Left kidney (tissue), 2 donors: ENCODE results near the gene TPPP. TPM values are rescaled to one million over a fixed set of nuclear protein-coding genes. Genes with fewer than 3 reads are reported as not detected.
"Not testable (repeated sequence)": the region's sequence is repeated elsewhere in the genome, so short reads cannot be mapped to it uniquely, and the experiment has no call there.

Source experiments
- DNase-seq: peaks from one replicate; pipeline ENCODE4 v3.0.0-alpha.2; 2013
- polyA plus RNA-seq: library from polyadenylated mRNA; unstranded; fragments of 120-200 nt; gene quantifications from one replicate; pipeline ENCODE4 v1.2.1, GENCODE V29; 2013; ENCODE audit not compliant: insufficient read length

The TPPP gene
- polyA plus RNA-seq, 1 donor: 7.3 TPM

DNA sequence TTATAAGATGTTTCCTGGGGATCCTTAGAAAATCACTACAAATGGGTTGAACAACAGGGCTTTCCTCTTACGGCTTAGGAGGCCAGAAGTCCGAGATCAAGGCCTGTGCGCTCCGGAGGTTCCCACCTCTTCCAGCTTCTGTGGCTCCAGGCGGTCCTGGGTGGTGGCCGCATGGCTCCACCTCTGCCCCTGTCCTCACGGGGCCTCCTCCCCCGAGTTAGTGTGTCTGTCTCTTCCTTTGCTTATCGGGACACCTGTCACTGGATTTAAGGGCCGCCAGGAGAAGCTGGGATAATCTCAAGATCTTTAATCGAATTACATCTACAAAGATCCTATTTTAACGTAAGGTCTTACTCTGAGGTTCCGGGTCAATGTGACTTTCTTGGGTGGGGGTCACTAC lies 2.3 kb upstream of the TPPP start:
- DNase-seq: not testable (repeated sequence)

DNA sequence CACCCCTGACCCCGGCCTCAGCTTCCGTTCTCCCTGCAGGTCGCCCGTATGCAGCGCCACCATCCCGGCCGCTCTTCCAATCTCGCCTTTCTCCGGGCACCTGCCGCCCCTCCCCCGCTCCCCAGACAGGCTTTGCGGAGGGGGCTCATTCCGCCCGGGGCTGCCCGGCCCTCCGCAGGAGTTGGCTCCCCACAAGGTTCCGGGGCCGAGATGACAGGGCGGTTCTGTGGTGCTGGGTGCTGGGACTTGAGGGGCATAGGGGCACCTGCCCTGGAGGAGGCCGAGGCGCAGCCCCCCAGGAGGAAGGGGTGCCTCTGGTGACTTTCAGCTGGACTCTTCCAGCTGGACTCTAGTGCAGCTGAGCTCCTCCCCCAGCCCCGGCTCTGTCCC lies 885 bp upstream of the TPPP start:
- DNase-seq: not testable (repeated sequence)

DNA sequence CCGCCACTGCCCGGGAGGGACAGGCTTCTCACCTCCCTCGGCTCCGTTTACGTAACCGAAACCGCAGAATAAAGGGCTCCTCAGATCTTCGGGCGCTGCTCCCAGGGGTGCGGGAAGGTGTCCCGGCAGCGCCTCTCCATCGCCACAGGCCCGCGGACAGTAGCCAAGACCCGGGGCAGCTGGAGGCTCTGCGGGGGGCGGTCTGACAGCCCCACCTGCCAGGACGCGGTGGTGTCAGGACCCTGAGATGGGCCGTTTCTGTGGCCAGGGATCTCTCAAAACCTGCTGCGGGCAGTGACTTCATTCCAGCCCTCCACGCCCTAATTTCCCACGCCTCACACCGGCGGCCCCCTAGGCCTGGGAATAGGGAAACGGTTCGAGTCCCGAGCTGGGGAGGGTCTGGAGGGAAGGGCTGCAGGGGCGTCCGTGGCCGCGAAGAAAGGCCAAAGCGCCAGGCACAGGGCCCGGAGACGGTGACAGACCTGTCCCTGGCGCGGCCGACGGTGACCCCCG lies 567 bp downstream of the TPPP start:
- not testable (repeated sequence) for DNase-seq

DNA sequence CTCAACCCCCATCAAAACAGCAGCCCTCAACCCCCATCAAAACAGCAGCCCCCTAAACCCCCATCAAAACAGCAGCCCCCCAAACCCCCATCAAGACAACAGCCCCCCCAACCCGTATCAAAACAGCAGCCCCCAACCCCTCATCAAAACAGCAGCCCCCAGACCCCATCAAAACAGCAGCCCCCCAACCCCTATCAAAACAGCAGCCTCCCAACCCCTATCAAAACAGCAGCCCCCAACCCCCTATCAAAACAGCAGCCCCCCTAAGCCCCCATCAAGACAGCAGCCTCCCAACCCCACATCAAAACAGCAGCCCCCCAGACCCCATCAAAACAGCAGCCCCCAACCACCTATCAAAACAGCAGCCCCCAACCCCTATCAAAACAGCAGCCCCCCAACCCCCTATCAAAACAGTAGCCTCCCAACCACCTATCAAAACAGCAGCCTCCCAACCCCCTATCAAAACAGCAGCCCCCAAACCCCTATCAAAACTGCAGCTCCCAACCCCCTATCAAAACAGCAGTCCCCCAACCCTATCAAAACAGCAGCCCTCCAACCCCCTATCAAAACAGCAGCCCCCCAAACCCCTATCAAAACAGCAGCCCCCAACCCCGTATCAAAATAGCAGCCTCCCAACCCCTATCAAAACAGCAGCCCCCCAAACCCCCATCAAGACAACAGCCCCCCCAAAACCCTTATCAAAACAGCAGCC lies 1.2 kb downstream of the TPPP start:
- no peak for DNase-seq

DNA sequence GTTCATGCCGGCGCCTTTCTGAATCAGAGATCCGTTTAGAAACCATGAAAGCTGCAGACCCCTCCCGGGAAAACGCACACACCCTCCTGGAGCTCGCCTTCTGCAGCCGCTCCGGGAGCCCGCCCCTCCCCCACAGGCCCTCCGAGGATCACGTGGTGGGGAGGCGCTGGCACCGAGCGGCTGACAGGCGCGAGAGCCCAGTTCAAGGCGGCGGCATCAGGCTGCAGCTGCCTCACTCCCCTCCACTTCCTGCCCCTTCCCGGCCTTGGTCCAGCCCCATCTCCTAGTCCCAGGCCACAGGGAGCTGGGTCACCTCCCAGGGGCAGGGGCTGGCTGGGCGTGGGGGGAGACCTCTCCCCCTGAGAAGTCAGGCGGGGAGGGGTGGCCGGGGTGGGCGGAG lies 2.1 kb downstream of the TPPP start:
- DNase-seq: not testable (repeated sequence)

DNA sequence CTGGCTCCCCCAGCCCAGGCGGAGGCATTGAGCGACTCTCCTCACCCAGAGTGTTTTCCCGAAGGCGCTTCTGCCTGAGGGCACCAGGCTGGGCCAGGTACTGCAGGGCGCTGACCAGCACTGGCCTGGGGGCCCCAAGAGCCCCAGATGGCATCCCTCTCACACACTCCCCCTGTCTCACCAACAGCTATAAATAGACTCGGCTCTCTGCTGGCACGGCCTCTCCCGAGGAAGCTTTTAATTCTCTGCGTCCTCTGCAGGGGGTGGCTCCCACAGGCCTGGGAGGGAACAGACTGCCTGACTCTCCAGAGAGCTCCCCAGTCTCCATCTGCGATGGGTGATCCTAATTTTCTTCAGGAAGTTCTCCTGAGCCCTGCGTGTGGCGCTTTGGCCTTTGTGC lies 2.9 kb downstream of the TPPP start:
- not testable (repeated sequence) for DNase-seq

DNA sequence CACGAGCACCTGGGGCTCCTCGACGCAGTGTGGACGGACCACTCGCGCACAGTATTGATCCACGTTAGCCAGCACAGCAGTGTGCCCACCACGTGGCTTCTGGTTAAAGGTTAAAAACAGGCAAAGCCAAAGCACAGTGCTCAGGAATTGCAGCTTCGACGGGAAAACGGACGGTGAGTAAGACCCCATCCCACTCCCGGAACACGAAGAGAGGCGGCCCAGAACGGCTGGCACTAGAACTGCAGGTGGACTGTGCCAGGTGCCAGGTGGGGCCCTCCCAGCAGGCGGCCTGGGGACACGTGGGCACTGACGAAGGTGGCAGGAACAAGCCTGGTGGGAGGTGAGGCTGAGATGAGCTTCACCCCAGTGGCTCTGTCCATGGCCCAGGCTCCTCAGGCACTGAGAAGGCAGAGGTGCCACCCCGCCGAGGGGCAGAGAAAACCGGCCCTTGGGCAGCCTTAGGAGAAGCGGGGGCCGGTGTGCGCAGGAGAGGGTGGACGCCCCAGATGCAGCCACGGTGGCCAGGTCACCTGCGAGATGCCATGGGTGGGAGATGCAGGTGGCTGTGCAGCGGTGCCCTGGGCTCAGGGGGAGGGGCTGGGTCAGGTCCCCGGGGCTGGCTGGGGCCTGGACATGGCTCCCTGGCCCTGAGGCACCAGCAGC lies 4.7 kb downstream of the TPPP start:
- DNase-seq: not testable (repeated sequence)

DNA sequence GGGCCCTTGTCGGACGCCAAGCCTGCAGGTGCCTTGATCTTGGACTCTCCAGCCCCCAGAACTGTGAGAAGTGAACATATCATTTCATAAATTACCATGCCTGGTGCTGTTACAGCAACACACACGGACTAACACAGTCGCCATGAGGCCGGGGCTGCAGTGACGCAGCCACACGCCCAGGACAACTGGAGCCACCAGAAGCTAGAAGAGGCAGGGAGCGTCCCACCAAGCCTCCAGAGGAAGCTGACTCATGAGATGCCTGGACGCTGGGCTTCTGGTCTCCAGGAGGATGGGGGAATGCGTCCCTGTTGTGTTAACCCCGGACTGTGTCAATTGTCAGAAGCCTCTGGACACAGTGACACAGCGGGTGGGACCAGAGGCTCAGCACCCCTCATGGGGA lies 6.2 kb downstream of the TPPP start:
- DNase-seq: not testable (repeated sequence)

DNA sequence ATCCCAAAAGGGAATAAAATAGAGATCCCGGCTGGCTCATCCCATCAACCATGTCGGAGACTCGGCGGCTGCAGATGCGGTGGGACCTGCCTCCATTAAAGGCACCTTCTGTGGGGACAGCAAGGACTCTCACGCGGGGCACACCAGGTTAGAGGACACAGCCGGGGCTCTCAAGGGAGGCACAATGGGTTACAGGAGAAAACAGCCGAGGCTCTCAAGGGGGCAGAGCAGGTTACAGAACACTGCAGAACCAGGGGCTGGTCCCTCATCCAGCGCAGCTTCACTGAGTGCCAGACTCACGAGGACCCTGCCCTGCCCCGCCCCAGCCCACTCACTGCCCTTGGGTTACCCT lies 7.0 kb downstream of the TPPP start:
- DNase-seq: not testable (repeated sequence)

DNA sequence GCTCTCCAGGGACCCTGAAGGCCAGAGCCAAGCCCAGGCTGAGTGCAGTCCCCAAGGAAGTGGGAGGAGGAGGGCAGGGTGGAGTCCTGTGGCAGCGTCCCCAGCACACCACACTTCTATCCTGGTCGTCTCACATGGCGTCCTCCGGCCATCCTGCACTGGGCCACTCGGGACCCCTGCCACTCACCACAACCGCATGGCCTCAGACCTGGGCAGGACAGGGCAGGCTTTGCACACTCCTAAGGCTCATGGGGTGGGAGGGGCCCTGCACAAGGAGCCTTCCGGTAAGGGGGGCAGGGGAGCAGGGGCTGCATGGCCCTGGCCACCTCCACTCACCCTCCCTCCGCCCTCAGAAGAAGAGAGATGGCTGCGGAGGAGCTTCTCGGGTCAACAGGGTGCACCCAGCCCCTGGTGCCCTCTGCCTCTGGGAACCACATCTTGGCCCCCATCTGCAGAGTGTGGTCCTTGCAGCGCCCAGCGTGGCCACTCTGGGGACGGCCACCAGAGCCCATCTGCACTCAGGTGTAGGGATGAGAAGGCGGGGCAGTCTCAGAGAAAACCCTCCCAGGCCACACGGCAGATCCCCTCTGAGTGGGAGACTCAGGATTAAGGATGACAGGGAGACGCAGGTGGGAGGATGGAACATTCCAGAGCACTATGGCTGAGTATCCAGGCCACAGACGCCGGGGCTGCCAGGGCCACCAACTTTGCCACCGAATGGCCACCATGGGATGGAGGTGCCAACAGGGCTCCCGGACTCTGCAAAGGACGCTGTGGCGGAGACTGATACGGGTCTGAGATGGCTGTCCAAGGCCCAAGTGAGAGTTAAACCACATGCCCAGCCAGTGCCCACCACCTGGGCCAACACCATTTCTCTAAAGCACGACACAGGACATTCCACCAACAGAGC lies 7.6 kb downstream of the TPPP start:
- no peak for DNase-seq

DNA sequence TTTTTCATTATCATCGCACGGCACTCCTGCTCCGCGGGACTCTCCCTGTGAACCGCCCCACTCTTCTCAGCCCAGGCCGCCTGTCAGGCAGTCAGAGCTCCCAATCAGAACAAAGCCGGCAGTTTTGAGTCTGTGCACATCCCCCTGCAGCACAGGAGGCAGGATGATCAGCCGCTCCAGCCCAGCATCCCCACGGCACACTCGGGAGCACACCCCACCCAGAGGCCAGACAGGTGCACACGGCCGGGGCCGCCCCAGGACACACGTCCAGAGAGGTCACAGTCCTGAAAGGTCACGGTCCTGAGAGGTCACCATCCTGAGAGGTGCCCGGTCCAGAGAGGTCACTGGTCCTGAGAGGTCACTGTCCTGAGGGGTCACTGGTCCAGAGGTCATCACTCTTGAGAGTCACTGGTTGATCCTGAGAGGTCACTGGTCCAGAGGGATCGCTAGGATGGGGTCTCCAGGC lies 8.4 kb downstream of the TPPP start:
- no peak for DNase-seq

DNA sequence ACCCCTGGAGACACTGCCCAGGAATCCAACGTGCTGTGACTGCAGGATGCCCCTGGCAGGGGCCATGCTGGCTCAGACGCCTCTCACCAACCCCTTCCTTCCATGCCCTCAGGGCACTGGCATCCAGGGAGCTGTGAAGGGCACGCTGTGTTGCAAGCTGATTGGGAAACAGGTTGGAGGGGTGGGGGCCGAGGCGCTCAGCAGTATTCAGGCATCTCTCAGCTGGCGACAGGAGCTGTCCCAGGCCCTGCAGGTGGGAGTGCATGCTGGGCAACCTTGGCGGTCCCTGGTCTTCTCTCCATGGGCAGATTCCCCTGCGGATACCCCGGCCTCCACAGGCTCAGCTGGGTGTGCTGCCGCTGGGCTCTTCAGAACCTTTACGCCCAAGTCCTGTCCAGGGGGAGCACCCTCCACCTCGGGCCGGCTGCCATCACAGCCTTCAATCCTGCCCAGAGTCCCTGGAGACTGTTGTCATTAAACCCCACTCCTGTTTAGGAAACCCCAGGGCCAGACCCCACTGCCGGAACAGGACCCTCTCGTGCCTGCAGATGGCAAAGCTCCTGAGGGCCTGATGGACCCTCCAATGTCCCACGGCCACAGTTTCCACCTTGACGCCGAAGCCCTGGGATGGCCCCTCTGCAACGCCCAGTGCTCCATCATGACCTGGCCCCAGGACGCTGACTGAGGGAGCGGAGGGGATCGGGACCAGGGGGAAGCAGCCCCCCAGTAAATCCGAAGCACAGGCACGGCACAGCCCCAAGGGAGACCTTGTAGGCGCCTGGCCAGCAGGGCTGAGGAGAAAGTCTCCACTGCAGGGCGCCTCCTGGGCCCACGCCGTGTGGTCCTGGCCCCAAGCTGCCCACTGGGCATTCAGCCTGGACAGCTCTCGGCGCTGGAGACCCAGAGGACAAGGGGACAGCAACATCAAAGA lies 9.3 kb downstream of the TPPP start:
- DNase-seq: no peak

DNA sequence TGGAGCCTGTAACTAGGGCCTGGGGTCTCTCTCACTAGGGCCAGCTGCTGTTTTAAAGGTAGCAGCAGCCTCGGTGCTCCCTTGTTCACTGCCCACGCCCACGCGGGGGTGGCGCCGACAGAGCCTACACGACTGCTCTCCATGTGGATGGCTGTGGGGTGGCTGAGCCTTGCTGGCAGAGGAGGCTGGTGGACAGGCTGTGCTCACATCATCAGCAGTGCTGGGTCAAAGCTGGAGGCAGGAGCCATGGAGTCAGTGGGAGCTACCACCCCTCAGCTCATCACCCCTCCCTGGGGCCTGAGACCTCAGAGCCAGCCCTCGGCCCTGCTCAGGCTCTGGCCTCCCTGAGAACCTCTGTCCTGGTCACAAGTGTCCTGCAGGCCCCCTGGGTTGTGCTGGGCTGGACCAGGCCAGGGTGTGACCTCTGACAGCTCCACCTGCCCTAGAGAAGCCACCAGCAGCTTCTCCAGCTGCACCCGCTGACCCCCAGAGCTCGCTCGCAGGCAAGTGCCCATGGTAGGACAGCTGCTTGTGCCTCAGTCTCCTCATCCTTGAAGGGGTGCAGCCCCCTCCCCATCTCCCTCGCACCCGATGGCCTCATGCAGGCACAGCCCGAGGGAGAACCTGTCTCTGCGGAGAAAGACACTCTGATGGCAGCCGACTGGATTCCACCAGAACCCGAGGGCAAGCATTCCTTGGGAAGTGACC lies 10.3 kb downstream of the TPPP start:
- not testable (repeated sequence) for DNase-seq

DNA sequence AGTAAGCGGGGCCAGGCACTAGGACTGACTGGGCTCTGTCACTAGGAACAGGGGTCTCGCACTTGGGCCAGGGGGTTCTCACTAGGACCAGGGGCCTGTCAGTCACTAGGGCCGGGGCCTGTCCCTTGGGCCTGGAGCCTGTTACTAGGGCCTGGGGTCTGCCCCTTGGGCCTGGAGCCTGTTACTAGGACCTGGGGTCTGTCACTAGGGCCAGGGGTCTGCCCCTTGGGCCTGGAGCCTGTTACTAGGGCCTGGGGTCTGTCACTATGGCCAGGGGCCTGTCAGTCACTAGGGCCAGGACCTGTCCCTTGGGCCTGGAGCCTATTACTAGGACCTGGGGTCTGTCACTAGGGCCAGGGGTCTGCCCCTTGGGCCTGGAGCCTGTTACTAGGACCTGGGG lies 10.9 kb downstream of the TPPP start:
- not testable (repeated sequence) for DNase-seq

DNA sequence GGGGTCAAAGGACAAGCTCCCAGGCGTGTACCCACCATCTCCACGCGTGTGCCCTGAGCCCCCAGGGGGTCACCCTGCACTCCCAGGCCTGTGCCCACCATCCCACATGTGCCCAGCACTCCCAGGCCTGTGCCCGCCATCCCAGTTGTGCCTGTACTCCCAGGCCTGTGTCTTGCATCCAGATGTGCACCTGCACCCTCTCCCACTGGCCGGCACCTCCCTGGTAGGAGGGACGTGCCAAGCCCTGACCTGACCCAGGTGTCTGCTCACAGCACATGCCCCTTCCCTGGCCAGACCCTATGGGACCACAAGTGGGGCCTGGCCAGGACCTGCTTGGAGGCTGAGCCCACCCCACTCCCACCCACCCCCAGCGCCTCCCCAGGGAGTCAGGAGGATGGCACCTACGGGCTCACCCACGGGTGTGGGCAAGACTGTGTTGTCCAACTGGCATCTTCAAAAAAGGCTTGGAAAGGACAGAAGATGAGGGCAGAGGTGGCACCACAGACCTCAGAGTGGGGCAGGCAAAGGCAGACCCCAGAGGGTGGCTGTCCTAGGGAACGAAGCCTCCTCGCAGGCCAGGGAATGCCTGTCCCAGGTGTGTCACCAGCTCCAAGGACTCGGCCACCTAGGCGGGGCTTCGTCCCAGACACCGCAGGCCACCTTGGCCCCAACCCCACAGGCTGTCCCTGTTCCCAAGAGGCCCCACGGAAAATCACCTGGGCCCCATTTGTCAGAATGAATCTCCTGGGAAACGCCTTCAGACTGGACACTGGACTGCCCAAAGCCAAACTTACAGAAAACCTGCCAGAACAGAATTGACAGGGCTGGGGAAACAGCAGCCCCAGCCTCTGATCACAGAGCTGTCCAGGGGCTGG lies 11.6 kb downstream of the TPPP start:
- DNase-seq: not testable (repeated sequence)

DNA sequence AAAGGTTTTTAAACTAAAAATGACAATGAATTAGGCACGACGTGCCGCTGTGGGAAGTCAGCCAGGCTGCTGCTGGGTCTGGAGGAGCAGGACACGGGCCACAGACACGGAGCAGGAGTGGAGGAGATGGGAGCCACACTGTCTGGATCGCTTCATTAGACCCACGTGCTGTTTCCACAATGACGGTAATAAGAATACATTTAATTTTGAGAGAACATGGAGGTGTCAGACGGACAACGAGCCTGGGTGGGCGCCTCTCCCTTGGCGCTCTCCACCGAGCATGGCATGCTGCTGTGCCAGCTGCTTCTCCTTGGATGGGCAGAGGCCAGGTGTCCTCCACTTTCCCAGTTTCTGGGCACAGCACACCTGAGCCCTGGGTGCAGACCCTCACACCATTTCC lies 12.3 kb downstream of the TPPP start:
- not testable (repeated sequence) for DNase-seq

DNA sequence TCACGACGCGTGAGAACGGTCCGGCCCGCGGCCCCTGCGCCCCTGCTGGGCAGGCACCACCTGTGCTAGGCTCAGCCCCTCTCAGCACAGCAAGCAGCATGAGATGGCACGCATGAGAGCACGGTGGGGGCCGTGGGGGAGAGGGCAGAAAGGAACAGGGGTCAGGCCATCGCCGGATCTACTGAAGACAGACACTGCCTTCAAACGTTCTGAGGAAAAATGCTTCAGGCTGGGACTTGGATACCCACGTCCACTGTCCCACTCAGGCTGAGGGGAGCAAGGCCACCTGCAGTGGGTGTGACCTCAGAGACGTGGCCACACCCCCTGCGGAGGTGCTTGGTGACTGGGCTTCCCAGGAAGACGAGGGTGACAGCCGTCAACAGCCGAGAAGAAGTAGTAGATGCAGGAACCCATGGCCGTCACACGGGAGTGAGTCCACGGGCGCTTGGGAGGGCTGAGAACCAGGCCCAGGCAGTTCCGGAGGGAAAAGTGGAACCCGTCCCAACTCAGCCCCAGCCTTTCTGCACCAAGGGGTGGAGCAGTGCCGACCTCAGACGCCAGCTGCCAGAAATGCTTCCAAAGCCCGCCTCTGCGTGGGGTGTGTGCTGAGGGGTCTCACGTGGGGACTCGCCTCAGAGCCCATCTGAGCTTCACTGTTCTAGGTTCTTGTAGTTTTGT lies 12.9 kb downstream of the TPPP start:
- not testable (repeated sequence) for DNase-seq

DNA sequence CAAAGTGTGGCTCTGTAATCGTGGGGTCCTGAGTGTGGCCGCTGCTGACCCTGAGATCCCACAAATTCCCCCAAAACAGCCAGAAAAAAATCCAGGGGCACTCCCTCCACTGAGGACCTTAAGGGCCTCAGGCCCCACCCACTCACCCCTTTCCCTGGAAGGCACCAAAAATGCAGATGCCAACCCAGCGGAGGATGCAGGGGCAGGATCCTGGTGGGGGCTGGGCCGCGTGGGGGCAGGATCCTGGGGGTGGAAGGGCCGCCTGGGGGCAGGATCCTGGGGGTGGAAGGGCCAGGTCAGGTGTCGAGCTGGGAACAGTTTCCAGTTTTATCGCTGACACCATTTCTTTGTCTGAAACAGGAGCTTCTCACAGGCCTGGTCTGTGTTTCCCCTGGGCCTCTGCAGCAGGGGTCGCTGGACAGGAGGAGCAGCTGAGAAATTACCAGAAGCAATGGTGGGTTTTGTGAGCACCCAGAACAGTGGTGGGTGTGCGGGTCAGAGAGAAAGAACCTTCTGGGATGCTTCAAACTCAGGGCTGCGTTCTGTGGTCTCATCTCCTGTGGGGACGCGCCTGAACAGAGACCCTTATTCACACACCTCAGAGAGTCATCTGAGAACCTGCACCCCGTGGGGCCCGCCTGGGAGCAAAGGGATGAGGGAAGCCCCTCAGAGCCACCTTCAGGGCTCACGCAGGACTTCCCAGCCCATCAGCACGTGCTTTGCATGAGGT lies 13.8 kb downstream of the TPPP start:
- not testable (repeated sequence) for DNase-seq
